Endothelial cell of hepatic sinusoid (primary cell): ENCODE data around the gene IL17RC.
"Not testable (repeated sequence)": the region's sequence is repeated elsewhere in the genome, so short reads cannot be mapped to it uniquely, and the experiment has no call there.

Experiments
- in situ Hi-C: cut with HindIII; loops from 2 replicates; pipeline ENCODE4 v1.10.0; 2017; ENCODE audit warnings: low sequenced_read_pairs

IL17RC gene

DNA sequence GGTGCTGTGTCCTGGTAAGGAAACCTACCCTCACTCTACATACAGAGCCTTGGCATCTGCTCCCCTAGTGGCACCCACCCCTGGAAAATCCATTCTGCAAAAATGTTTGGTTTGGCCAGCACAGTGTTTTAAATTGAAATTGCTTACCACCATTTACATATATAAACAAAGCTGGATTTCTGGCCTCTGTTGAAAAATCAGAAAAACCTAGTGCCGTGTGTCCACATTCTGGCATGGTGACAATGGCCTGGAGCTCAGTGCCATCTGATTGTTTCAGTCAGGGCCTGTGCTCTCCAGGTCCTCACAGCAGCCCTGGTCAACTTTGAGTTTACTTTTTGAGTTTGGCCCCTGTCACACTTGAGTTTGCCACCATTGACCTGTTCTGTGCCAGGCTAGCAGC, 2.9 kb upstream of the IL17RC start:
- in situ Hi-C loops, result no loop called here

GRCh38 chr3:9914559-9915253, 2.2 kb upstream of the IL17RC start:
- in situ Hi-C loops, result no loop called here

- in situ Hi-C loops, result no loop called here
Measured at GRCh38 chr3:9915254-9916141, 1.4 kb upstream of the IL17RC start.

- in situ Hi-C loops, result no loop called here
Measured at GRCh38 chr3:9916346-9916733, 558 bp upstream of the IL17RC start.

DNA sequence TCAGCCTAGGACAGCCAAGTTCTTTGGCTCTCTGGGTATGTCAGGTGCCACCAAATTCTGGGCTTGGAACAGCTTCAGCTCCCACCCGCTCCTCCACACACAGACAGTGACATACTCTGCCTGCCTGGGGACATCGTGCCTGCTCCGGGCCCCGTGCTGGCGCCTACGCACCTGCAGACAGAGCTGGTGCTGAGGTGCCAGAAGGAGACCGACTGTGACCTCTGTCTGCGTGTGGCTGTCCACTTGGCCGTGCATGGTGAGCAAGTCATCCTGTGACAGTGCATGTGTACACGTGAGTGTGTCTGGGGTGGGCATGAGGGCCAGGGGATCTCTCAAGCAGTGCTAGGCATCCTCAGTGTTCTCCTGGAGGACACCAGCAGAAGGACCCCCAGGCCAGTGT, 922 bp downstream of the IL17RC start:
- in situ Hi-C loops, result no loop called here

DNA sequence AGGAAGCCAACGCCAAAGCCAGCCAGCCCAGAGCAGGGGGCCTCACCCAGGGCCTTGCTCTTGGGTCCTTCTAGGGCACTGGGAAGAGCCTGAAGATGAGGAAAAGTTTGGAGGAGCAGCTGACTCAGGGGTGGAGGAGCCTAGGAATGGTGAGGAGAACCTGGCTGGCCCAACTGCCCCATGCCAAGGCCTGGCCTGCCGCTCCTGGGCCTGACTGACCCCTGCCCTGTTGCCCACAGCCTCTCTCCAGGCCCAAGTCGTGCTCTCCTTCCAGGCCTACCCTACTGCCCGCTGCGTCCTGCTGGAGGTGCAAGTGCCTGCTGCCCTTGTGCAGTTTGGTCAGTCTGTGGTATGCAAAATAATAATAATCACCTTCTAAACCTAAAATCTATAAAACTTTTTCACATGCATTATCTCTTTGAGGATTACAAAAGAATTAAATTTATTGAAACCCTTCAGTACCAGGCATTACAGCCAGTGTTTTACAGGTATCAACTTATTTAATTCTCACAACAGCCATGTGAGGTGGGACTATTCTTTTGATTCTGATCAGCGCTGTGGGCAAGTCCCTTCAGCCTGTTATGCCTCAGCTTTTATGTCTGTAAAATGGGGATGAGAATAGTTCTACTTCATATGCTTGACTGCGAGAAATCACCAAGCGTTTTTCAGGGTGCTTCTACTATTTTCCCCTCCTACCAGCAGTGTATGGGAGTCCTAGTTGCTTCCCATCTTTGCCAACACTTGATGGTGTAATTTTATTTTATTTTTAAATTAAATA, 1.6 kb downstream of the IL17RC start:
- in situ Hi-C loops, result no loop called here

DNA sequence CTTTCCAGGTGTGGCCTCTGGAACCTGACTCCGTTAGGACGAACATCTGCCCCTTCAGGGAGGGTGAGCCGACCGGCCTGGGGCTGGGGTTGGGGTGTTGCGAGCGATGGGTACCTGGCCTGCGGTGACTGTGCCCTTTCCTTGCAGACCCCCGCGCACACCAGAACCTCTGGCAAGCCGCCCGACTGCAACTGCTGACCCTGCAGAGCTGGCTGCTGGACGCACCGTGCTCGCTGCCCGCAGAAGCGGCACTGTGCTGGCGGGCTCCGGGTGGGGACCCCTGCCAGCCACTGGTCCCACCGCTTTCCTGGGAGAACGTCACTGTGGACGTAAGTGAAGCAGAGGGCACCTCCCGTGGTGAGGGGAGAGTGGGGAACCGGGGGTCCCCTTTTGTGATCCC, 11.3 kb downstream of the IL17RC start:
- in situ Hi-C loops, result loop anchor here (5.0 kb wide), 1 partner anchor 76 kb away; no protein-coding TSS in a partner anchor

- in situ Hi-C loops, result loop anchor here (5.0 kb wide), 1 partner anchor 101 kb away; no protein-coding TSS in a partner anchor
Measured at GRCh38 chr3:9930804-9931418, 14.0 kb downstream of the IL17RC start.

DNA sequence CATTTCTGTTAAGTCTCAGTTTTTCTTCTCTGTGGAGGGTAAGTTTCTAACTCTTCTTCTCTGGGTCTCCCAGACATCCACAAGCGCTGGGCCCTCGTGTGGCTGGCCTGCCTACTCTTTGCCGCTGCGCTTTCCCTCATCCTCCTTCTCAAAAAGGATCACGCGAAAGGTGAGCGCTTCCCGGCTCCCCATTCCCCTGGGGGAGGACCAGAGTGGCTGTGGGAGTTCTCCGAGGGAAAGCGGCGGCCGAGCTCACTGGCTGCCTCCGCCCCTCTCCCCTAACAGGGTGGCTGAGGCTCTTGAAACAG, 15.6 kb downstream of the IL17RC start:
- in situ Hi-C loops, result loop anchor here (5.0 kb wide), 1 partner anchor 100 kb away; no protein-coding TSS in a partner anchor

GRCh38 chr3:9932843-9933560, 16.1 kb downstream of the IL17RC start:
- in situ Hi-C loops, result loop anchor here (5.0 kb wide), 1 partner anchor 99 kb away; no protein-coding TSS in a partner anchor

GRCh38 chr3:9933561-9934234, 16.8 kb downstream of the IL17RC start, which contains the start of gene CRELD1:
CRELD1 (plus strand) TSS chr3:9933834; CDS start chr3:9934439, 605 bp downstream.
- in situ Hi-C loops, result loop anchor here (5.0 kb wide), 1 partner anchor 99 kb away; no protein-coding TSS in a partner anchor

- in situ Hi-C loops, result loop anchor here (5.0 kb wide), 1 partner anchor 98 kb away; no protein-coding TSS in a partner anchor
Measured at GRCh38 chr3:9934235-9934621, 17.3 kb downstream of the IL17RC start.

- in situ Hi-C loops, result loop anchor here (5.0 kb wide), 1 partner anchor 97 kb away; no protein-coding TSS in a partner anchor
Measured at GRCh38 chr3:9934993-9935392, 18.1 kb downstream of the IL17RC start.

GRCh38 chr3:9935966-9936510, 19.1 kb downstream of the IL17RC start:
- in situ Hi-C loops, result no loop called here

GRCh38 chr3:9937486-9938238, 20.8 kb downstream of the IL17RC start:
- in situ Hi-C loops, result no loop called here

- in situ Hi-C loops, result no loop called here
Measured at GRCh38 chr3:9938966-9939365, 22.1 kb downstream of the IL17RC start.

DNA sequence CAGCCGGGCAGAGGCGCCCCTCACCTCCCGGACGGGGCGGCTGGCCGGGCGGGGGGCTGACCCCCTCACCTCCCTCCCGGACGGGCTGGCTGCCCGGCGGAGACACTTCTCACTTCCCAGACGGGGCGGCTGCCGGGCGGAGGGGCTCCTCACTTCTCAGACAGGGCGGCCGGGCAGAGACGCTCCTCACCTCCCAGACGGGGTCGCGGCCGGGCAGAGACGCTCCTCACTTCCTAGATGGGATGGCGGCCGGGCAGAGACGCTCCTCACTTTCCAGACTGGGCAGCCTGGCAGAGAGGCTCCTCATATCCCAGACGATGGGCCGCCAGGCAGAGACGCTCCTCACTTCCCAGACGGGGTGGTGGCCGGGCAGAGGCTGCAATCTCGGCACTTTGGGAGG, 23.0 kb downstream of the IL17RC start:
- in situ Hi-C loops, result not testable (repeated sequence)

- in situ Hi-C loops, result no loop called here
Measured at GRCh38 chr3:9940746-9941145, 23.8 kb downstream of the IL17RC start.
